K562 (cell line): ENCODE results near the gene KMT5B. TPM values are rescaled to one million over a fixed set of nuclear protein-coding genes. Genes with fewer than 3 reads are reported as not detected.

Experiments used
- BCOR ChIP-seq: fragments of 450-650 bp; IDR thresholded peaks from 2 replicates; pipeline ENCODE4 v1.6.1; 2016
- BRCA1 ChIP-seq, 2 experiments: fragments of 450-650 bp in 1 of 2; sonication (generic) in 1 of 2; formaldehyde crosslinking in 1 of 2; IDR thresholded peaks; 2 replicates each; pipeline versions ENCODE4 v1.5.0 to v1.6.1; 2017 to 2020; ENCODE audit warnings: mild to moderate bottlenecking in 1 of 2, missing genetic modification reagents in 1 of 2
- CHD4 ChIP-seq: fragments of 200-600 bp; sonication (generic); IDR thresholded peaks from 3 replicates; pipeline ENCODE4 v1.6.1; 2012; ENCODE audit warnings: low read depth, mild to moderate bottlenecking, mixed read lengths, low read length, inconsistent platforms; ENCODE audit not compliant: insufficient read depth, insufficient replicate concordance, poor library complexity, severe bottlenecking
- ESRRA ChIP-seq: fragments of 450-650 bp; IDR thresholded peaks from 2 replicates; pipeline ENCODE4 v1.6.1; 2014; ENCODE audit warnings: low read depth, mild to moderate bottlenecking, moderate library complexity, borderline replicate concordance
- EZH2 ChIP-seq: IDR thresholded peaks from 2 replicates; pipeline ENCODE4 v1.6.1; 2012; ENCODE audit warnings: low read depth, mild to moderate bottlenecking, inconsistent platforms, low read length, borderline replicate concordance
- HMG20A ChIP-seq: fragments of 450-650 bp; formaldehyde crosslinking; conservative IDR thresholded peaks from 2 replicates; pipeline ENCODE4 v1.4.0; 2020; ENCODE audit warnings: mild to moderate bottlenecking, mixed read lengths
- KAT7 ChIP-seq: sonication (generic); formaldehyde crosslinking; IDR thresholded peaks from 2 replicates; pipeline ENCODE4 v1.8.0; 2022; ENCODE audit warnings: missing genetic modification reagents, mild to moderate bottlenecking, borderline replicate concordance
- MXI1 ChIP-seq: IDR thresholded peaks from 2 replicates; pipeline ENCODE4 v1.6.1; 2011; ENCODE audit warnings: low read depth, mild to moderate bottlenecking, improper control_type of control experiment, low read length
- SMARCA4 ChIP-seq: fragments of 450-650 bp; IDR thresholded peaks from 2 replicates; pipeline ENCODE4 v1.6.1; 2016
- SMC3 ChIP-seq: conservative IDR thresholded peaks from 2 replicates; pipeline ENCODE4 v1.6.1; 2011; ENCODE audit warnings: low read depth, low read length, improper control_type of control experiment; ENCODE audit not compliant: insufficient read depth
- ZBTB8A ChIP-seq: fragments of 450-650 bp; IDR thresholded peaks from 2 replicates; pipeline ENCODE4 v1.6.1; 2018; ENCODE audit warnings: mild to moderate bottlenecking, moderate library complexity; ENCODE audit not compliant: partially characterized antibody
- ZNF134 ChIP-seq: fragments of 250-450 bp; sonication (Bioruptor Pico); conservative IDR thresholded peaks from 2 replicates; pipeline ENCODE4 v1.4.0; 2020
- ZNF561 ChIP-seq: fragments of 450-650 bp; formaldehyde crosslinking; conservative IDR thresholded peaks from 2 replicates; pipeline ENCODE4 v1.4.0; 2020; ENCODE audit warnings: mild to moderate bottlenecking, moderate library complexity
- ZNF586 ChIP-seq: fragments of 450-650 bp; formaldehyde crosslinking; conservative IDR thresholded peaks from 2 replicates; pipeline ENCODE4 v1.4.0; 2020; ENCODE audit warnings: mild to moderate bottlenecking, moderate library complexity
- polyA plus RNA-seq, 8 experiments: library from polyadenylated mRNA; depleted of rRNA in 4 of 8; stranded (reverse) in 5 of 8; unstranded in 3 of 8; fragments of >200 nt; fragmentation: Nextera tagmentation in 2 of 8; fragmentation: Illumina TruSeq in 1 of 8; extraction: Ambion mirVana in 2 of 8; extraction: Trizol in 1 of 8; gene quantifications; 2 replicates each; pipeline versions ENCODE4 v1.2.1 to v1.2.3, GENCODE V29; 2011 to 2014; ENCODE audit warnings: inconsistent platforms in 1 of 8, missing spikeins in 1 of 8
- total RNA-seq, 7 experiments: library from RNA; depleted of rRNA in 6 of 7; stranded (reverse); fragments of >200 nt in 6 of 7; fragmentation: Illumina TruSeq in 2 of 7; extraction: Trizol in 2 of 7; gene quantifications; 2 replicates each; pipeline versions ENCODE4 v1.2.1 to v1.2.3, GENCODE V29; 2011 to 2021; ENCODE audit warnings: low replicate concordance in 1 of 7
- TF ChIP-seq, protein P1 (sequence below): fragments of 450-650 bp; IDR thresholded peaks from 2 replicates; pipeline ENCODE4 v1.6.1; 2016; ENCODE audit warnings: low read depth
- TF ChIP-seq, protein P2 (sequence below): fragments of 450-650 bp; IDR thresholded peaks from 2 replicates; pipeline ENCODE4 v1.6.1; 2017; ENCODE audit warnings: antibody characterized with exemption, mild to moderate bottlenecking

KMT5B gene
- total and polyA plus RNA-seq, 9 of the 15 experiments (the other 6 are each of a cell fraction or from before 2014, with no cell fraction given): 7.3 to 27.3 (median 20.9) TPM

DNA sequence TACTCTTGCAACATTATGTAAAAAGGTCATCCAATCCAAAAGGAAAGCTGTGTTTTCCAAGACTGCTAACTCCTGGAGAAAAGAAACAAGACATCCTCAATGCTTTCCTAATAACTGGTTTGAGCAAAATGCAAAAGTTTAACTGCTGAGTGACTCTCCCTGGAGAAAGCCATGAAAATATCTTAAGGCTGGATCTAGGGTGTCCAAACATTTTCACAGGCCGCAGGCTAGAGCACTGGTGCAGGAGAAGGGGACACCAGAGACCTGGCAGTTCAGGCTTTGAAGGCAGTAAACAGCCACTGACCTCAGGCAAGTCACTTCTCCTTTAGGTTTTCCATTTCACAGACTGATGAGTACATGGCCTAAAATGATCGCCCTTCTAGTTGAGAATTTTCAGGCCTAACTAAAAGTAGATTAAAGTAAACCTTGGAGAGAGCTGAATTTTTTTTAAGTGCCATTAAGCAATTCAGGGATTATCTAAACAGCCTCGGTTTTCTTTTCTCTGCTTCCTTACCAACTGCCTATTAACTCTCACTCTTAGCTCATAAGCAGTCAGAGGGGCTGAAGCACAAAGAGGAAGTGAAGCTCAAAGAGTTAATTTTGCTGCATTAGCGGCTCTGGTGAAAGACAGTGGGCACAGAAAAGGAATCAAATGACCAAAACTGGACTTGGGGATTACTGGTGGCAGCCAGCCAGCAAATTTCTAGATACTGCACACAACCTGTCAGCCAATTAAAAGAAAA lies 94.2 kb downstream of the KMT5B start (continued):
- TF ChIP-seq, protein P1, sequence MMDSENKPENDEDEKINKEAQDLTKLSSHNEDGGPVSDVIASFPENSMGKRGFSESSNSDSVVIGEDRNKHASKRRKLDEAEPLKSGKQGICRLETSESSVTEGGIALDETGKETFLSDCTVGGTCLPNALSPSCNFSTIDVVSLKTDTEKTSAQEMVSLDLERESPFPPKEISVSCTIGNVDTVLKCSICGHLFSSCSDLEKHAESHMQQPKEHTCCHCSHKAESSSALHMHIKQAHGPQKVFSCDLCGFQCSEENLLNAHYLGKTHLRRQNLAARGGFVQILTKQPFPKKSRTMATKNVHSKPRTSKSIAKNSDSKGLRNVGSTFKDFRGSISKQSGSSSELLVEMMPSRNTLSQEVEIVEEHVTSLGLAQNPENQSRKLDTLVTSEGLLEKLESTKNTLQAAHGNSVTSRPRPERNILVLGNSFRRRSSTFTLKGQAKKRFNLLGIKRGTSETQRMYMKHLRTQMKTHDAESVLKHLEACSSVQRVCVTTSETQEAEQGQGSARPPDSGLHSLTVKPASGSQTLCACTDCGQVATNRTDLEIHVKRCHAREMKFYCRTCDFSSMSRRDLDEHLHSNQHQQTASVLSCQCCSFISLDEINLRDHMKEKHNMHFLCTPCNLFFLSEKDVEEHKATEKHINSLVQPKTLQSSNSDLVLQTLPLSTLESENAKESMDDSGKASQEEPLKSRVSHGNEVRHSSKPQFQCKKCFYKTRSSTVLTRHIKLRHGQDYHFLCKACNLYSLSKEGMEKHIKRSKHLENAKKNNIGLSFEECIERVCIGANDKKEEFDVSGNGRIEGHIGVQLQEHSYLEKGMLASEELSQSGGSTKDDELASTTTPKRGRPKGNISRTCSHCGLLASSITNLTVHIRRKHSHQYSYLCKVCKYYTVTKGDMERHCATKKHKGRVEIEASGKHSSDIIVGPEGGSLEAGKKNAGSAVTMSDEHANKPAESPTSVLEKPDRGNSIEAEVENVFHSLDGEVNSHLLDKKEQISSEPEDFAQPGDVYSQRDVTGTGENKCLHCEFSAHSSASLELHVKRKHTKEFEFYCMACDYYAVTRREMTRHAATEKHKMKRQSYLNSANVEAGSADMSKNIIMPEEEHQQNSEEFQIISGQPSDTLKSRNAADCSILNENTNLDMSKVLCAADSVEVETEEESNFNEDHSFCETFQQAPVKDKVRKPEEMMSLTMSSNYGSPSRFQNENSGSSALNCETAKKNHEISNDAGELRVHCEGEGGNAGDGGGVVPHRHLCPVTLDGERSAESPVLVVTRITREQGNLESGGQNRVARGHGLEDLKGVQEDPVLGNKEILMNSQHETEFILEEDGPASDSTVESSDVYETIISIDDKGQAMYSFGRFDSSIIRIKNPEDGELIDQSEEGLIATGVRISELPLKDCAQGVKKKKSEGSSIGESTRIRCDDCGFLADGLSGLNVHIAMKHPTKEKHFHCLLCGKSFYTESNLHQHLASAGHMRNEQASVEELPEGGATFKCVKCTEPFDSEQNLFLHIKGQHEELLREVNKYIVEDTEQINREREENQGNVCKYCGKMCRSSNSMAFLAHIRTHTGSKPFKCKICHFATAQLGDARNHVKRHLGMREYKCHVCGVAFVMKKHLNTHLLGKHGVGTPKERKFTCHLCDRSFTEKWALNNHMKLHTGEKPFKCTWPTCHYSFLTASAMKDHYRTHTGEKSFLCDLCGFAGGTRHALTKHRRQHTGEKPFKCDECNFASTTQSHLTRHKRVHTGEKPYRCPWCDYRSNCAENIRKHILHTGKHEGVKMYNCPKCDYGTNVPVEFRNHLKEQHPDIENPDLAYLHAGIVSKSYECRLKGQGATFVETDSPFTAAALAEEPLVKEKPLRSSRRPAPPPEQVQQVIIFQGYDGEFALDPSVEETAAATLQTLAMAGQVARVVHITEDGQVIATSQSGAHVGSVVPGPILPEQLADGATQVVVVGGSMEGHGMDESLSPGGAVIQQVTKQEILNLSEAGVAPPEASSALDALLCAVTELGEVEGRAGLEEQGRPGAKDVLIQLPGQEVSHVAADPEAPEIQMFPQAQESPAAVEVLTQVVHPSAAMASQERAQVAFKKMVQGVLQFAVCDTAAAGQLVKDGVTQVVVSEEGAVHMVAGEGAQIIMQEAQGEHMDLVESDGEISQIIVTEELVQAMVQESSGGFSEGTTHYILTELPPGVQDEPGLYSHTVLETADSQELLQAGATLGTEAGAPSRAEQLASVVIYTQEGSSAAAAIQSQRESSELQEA: no peak
- no peak for TF ChIP-seq ESRRA
- no peak for TF ChIP-seq KAT7
- TF ChIP-seq SMC3: no peak
- TF ChIP-seq BCOR: no peak
- TF ChIP-seq, protein P2, sequence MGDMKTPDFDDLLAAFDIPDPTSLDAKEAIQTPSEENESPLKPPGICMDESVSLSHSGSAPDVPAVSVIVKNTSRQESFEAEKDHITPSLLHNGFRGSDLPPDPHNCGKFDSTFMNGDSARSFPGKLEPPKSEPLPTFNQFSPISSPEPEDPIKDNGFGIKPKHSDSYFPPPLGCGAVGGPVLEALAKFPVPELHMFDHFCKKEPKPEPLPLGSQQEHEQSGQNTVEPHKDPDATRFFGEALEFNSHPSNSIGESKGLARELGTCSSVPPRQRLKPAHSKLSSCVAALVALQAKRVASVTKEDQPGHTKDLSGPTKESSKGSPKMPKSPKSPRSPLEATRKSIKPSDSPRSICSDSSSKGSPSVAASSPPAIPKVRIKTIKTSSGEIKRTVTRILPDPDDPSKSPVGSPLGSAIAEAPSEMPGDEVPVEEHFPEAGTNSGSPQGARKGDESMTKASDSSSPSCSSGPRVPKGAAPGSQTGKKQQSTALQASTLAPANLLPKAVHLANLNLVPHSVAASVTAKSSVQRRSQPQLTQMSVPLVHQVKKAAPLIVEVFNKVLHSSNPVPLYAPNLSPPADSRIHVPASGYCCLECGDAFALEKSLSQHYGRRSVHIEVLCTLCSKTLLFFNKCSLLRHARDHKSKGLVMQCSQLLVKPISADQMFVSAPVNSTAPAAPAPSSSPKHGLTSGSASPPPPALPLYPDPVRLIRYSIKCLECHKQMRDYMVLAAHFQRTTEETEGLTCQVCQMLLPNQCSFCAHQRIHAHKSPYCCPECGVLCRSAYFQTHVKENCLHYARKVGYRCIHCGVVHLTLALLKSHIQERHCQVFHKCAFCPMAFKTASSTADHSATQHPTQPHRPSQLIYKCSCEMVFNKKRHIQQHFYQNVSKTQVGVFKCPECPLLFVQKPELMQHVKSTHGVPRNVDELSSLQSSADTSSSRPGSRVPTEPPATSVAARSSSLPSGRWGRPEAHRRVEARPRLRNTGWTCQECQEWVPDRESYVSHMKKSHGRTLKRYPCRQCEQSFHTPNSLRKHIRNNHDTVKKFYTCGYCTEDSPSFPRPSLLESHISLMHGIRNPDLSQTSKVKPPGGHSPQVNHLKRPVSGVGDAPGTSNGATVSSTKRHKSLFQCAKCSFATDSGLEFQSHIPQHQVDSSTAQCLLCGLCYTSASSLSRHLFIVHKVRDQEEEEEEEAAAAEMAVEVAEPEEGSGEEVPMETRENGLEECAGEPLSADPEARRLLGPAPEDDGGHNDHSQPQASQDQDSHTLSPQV: 0 out of 2 replicates have a peak, but pooled peaks have one; percentile 4
- TF ChIP-seq BRCA1 (IDR thresholded peaks at IDR 0.05): no peak
- no peak for TF ChIP-seq BRCA1 (CRISPR knock-in tag; IDR thresholded peaks at IDR 0.05)
- TF ChIP-seq EZH2: no peak
- no peak for TF ChIP-seq ZNF134 (CRISPR knock-in tag)
- no peak for TF ChIP-seq ZBTB8A
- TF ChIP-seq ZNF586: no peak
- TF ChIP-seq HMG20A (CRISPR knock-in tag): no peak
- peak; percentile 29; the same call in 1 of the 2 replicates for TF ChIP-seq SMARCA4
- TF ChIP-seq CHD4: no peak
- no peak for TF ChIP-seq MXI1
- TF ChIP-seq ZNF561: no peak
